SIG-M5 (cell line): Measurements from ENCODE around the gene HEXIM2.
"Not testable (repeated sequence)": the region's sequence is repeated elsewhere in the genome, so short reads cannot be mapped to it uniquely, and the experiment has no call there.

ENCODE experiments used
- DNase-seq: peaks from one replicate; lab custom pipeline; 2025; lab: John Stamatoyannopoulos, UW

The HEXIM2 gene, protein sequence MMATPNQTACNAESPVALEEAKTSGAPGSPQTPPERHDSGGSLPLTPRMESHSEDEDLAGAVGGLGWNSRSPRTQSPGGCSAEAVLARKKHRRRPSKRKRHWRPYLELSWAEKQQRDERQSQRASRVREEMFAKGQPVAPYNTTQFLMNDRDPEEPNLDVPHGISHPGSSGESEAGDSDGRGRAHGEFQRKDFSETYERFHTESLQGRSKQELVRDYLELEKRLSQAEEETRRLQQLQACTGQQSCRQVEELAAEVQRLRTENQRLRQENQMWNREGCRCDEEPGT

DNA sequence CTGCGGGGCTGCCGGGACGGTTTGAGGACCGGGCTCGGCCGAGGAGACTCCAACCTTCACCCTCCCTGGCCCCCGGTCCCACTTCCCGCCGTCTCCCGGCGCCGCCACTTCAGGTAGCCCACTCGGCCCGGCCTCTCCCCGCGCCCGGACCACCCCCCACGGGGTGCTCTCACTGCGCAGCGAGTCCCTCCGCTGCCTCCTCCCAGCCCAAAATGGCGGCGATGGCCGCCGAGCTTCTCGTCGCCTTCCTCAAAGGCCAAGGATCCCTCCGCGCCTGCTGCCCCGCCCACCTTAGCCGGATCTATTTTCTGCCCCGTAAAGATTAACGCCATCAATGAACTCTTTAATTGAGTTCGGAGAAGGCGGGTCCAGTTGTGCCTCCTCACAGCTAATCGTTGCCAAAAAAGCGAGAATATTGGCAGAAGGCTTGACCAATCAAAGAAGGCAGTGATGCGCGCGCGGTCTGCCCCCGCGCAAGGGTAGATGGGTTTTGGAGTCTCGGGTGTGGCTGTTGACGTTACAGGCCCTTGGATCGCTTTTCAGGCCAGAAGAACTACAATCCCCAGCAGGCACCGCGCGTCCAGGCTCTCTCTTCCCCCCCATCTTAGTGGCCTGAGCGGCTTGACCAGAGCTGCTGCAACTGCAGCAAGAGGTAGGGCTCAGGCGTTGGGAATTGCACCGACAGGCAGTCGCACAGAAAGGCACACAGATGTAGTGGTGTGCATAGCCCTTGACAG lies at the start of gene HEXIM2:
TSS of gene HEXIM2 (plus strand) at position 588 of the 737 bp plus-strand sequence. CDS start 919 bp downstream, outside the sequence.
- peak; percentile 98 for DNase-seq

DNA sequence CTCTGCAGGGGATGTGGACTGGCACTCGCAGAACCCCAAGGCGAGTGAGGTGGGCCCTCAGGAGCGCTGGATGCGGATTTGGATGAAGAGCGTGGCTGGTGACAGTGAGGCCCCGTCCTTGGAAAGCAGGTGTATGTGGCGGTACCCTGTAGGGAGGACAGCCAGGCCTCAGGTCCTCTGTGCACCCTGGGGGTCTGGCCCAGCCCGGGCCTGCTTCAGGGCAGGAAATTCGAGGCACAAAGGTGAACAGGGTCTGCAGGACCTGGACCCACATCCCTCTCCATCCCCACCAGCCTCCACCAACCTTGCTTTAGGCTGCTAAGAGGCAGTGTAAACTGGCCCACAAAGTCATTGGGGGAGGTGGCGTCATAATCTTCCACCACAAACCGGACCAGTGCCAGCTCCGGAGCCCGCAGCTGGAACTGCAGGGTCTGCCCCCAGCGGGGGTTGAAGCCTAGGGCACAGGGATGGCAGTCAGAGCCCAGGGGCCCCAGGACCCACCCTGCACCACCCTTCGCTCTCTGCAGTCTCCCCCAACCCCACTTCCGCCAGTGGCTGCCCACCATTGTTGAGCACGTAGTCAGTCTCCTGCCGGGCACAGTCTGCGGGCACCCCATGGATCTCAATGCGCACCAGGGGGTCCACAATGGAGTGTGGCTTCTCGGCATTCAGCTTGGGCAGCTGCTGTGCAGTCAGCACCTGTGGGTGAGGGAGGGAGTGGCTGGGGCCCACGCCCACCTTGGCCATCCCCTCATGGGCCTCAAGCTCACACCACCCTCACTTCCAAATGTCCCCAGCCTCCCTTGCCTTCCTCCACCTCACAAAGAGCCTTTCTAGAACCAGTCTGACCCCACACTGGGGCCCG lies 48.9 kb upstream of the HEXIM2 start:
- no peak for DNase-seq

DNA sequence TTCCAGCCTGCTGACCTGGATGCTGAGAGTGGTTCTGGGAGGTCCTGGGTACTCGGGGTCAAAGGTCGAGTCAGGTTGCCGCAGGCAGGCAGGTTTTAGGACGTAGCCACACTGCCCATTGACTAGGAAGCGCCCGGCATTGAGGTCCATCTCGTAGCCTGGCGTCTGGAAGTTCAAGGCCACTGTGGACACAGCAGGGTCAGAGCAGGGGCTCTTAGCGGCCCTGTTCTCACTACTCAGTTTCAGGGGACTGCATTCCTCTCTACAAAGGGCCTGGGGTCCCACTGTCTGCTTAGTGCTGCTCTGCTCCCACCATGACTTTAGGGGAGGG lies 48.3 kb upstream of the HEXIM2 start:
- DNase-seq, result no peak

DNA sequence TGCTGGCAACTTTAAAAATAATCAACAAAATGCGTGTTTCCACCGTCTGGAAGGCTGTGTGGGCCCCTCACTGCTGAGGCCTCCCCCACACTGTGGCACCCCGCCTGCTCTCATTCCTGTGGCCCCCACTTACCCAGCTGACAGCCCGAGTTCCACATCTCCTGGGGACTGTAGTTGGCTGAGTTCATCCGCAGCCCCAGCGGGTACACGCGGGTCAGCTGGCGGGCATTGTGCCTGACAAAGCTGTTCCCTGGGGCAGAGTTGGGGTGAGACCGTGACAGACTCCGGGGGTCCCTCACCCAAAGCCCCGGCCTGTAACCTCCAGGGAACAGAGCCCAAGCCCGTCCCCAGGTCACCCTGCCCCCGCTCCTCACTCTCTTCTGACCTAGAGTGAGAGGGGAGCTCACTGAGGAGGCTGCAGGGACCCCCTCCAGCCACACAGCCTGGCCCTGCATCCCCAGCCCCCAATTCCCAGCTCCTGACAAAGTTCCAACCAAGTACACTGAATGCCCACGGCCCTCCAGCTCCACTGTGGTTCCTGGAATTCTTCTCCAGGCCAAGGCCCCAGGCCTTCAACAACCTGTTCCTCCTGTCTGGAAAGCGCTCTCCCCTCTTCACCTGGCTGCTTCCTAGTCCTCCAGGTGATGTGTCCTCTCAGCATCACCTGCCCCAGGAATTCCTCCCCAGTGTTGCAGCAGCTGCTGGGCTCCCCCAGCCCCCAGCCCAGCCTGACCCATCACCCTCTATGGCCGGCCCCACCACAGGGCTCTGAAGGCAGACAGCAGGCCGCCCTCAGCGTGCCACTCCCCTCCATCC lies 47.4 kb upstream of the HEXIM2 start:
- DNase-seq, result no peak

DNA sequence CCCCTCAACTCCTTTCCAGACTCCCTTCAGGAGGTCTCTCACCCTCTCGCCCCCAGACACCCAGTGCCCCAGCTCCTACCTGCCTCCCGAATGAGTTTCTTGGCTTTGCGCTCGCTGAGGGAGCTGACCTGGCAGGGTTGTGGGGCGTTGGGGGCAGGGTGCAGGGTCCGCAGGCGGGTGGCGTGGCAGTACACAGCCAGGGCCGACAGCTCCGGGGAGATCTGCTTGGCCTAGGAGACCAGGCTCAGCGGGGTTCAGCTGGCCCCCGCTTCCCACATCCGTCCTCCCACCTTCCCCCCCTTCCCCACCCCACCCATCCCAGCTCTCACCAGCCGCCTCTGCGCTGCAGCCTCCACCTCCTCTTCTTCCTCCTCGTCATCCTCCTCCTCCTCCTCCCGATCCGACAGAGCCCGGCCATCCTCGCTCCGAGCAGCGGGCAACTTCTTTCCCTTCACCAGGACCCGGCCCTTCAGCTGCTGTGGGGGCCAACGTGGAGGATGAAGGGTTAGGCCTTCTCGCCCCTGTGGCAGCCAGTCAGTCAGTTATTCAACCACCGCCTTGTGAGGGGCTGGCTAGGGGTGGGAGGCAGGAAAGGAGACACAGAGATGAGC lies 46.6 kb upstream of the HEXIM2 start:
- no peak for DNase-seq

DNA sequence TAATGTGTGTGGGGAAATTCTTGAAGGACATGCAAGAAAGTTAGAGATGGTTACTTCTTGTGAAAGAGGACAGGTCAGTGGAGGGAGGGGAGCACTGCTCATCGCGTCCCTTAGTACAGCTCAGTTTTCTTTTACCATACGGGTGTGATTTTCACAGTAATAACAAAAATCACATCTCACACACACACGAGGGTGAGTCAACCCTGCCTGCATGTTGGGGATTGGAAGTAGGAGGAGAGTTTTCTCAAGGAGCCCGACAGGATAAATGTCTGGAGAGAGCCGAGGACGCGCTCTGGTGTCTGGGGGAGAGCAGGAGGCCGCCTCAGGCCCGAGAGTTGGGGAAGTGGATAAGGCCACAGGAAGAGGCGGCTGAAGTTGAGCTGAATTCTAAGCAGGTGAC lies 45.8 kb upstream of the HEXIM2 start:
- DNase-seq, result no peak

DNA sequence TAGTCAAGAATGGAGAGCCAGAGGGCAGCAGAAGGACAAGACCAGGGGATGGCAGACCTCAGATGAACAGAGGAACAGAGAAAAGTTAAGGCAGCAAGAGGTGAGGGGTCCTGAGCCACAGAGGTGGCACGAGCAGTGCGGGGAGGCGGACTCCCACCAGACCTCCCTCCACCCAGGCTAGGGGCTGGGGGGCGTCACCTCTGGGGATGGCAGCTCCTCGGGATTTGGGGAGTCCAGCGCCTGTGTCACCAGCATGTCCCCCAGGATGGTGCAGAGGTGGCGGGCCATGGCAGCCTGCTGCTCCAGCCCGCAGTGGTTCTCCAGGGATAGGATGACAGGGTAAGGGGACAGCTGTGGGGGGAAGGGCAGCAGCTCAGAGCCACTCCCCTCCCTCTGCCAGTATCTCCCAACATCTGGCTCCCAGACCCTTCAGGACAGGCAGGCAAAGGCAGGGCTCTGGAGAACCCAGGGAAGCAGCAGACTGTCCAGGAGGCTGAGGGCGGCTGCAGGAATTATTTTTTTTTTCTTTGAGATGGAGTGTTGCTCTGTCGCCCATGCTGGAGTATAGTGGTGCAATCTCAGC lies 45.1 kb upstream of the HEXIM2 start:
- no peak for DNase-seq

DNA sequence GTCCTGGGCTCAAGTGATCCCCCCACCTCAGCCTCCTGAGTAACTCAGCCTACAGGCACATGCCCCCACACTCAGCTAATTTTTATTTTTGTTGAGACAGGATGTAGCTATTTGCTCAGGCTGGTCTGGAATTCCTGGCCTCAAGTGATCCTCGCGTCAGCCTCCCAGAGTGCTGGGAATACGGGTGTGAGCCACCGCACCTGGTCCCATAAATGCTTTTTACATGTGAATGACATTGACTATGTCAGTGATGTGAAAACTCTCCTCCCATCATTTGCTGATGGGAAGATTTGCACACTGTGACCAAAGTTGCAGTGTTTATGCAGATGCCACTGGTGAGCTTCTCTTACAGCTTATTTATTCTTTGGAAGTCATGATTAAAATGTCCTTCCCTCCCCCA lies 44.3 kb upstream of the HEXIM2 start:
- no peak for DNase-seq

DNA sequence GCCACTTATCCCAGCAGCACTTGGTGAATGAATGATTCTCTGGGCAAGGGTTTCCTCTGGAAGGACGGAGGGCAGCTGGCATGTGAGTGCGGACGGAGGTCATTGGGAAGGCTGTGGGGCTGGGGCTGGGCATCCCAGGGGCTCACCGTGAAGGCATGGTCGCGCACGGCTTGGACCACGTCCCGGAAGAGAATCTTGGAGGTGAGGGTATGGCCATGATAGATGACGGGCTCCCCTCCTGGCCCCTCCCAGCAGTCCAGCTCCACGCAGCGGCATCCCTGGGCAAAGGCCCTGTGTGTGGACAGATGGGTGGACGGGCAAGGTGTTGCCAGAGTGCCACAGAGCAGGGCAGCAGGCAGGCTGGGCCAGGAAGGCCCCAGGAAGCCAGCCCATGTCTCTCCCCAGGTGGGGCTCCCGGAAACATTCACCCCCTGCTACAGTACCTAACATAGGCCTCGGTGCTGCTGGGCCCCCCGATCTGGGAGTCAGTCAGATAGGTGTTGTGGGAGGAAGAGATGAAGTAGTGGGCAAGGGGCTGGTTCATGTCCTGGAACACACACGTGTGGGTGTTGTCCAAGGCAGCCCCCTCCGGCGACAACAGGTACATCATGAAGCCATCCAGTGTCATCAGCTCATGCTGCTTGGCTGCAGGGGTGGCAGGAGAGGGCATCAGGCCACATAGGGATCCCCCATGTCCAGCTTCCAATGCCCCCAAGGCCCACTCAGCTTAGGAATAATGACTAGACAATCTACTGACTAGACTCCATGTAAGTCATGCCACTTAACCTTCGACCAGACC lies 43.6 kb upstream of the HEXIM2 start:
- no peak for DNase-seq

DNA sequence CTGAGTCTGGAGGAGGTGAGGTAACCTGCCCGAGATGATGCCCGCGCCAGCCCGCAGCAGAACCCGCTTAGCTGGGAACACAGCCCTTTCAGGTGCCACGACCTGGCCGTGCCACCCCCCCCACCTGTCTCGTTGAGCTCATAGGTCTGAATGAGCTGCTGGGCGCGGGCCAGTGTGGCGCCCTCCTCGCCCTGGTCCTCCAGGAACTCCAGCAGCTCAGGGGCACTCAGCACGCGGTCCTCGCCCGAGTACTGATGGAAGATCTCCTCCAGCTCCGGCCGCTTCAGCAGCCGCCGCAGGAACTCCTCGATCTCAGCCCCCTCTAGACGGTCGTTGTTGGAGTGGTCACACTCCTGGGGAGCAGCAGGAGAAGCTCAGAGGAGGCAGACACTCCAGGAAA lies 43.0 kb upstream of the HEXIM2 start:
- no peak for DNase-seq

DNA sequence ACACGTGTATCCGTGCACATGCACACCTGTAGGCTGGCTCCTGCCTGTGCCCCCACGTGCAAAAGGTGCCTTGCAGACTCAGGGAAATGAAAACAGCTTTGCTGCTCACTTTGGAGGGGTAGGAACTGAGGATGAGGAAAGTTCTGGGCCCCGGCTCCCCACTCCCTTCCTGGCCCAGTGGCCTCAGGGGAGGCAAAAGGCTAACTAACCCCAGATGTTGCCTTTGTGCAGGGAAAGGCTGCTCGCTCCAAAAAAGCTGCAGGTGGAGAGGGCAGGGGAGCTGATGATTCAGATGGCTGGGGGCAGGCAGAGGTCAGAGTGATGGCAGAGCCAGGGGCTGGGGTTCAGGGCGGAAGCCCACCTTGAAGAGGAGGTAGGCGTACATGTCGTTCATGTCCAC lies 41.7 kb upstream of the HEXIM2 start:
- DNase-seq, result no peak

DNA sequence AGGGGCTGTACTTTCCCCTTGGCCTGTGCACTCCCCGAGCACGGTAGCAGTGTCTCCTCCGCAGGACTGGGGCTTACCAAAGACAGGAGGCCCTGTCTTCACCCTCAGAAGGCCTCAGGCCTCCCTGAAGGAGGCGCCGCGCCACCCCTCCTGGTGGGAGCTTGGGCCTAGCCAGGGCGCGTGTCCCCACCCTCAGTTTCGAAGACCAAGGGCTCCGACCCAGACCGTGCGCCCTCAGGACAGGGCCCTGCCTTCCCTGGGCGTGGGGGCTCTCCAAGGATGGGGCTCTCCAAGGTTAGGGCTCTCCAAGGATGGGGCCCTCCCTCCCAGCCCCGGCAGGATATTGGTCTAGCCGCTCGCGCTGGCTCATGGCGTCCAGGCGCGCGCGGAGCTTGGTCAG lies 41.1 kb upstream of the HEXIM2 start:
- DNase-seq, result no peak

DNA sequence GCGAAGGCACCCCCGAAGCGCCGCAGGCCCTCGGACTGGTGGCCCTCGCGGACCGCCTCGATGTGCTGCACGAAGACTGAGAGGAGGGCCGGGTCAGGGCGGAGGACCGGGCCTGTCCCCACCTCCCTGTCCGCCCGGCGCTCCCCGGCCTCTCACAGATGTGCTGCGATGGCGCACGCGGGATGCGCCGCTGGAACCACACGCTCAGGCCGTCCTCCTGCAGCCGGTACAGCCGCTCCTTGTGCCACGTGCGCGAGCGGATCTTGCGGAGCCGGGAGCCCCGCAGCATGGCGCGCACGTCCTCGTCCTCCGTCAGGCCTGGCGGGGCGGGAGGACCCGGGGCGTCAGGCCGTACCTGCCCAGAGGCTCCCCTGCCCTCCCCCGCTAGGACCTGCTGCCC lies 40.6 kb upstream of the HEXIM2 start:
- DNase-seq, result no peak

DNA sequence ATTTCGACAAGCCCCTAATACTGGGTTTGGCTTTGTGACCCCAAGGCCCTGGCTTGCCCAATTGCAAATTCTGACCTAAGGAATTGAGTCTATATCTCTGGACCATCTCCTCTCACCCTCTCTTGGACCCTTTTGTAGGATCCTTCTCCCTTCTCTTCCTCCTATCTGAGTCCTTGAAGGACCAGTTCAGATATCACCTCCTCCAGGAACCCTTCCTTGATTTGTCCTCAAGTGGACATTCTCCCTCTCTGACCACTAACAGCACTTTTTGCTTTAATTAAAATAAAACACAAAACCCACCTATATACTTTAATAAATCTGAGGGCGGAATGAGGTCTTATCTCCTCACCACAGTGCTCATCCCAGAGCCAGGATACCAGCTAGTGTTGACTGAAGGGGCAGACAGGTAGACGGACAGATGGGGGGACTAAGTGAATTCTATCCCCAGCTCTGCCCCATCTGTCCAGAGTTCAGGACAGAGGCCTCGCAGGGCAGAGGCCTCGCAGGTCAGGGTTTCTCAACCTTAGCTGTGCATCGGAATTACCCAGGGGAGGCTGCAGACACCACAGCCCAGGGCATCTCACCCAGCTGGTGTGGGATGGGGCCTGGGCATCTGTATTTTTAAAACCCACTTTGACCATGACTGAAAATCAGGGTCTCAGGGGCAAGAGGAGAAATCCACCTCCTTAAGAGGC lies 38.5 kb upstream of the HEXIM2 start:
- no peak for DNase-seq

DNA sequence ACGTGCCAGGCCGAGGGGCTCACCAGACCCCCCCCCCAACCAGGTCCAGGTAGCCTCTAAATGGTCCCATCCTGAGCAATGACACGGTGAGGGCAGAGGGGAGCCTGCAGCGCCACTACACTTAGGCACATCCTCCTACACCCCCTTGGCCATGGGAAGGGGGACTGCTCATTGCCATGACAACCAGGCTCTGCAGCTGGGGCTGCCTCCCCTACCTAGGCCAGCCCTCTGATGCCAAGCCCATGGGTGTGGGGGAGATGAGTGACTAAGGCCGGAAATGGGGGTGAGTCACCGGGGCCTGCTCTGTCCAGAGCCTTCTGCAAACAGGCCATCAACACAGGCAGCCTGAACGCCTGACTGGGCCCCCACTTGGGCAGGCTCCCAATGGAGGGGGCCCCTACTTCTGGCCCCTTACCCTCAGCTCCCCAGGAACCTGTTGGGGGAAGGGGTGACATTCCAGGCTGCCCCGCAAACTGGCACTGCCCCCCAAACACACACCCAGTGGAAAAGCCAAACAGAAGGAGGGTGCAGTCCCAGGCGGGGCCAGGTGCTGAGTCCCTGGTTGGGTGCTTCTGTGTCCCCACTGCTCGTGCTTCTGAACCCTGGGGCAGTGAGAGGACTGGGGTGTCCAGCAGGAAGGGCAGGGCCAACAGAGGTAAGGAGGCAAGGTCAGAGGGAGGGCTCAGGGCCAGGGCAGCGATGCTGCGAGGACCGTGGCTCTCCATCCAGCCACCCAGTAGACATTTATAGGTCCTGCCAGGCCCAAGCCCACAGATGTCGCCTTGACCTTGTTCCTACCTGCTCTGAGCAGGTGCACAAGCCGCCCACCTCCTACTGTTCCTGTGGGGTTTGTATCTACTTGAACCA lies 37.5 kb upstream of the HEXIM2 start:
- DNase-seq, result no peak

DNA sequence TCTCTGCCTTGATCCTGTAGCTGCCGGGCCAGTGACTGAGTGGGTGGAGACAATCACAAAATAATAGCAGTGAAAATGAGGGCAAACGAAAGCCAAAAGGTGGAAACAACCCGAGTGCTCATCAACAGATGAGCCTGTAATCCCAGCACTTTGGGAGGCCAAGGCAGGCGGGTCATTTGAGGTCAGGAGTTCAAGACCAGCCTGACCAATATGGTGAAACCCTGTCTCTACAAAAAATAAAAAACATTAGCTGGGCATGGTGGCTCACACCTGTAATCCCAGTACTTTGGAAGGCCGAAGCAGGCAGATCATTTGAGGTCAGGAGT lies 36.9 kb upstream of the HEXIM2 start:
- not testable (repeated sequence) for DNase-seq

DNA sequence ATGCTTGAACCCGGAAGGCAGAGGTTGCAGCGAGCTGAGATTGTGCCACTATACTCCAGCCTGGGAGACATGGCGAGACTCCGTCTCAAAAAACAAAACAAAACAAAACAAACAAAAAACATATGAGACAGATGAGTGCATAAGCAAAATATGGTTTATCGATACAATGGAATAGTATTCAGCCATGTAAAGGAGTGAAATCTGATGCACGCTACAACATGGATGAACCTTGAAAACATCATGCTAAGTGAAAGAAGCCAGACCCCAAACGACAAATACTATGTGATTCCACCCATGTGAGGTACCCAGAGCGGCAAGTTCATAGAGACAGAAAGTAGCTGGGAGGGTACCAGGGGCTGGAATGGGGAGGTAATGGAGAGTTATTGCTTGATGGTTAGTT lies 36.2 kb upstream of the HEXIM2 start:
- no peak for DNase-seq

DNA sequence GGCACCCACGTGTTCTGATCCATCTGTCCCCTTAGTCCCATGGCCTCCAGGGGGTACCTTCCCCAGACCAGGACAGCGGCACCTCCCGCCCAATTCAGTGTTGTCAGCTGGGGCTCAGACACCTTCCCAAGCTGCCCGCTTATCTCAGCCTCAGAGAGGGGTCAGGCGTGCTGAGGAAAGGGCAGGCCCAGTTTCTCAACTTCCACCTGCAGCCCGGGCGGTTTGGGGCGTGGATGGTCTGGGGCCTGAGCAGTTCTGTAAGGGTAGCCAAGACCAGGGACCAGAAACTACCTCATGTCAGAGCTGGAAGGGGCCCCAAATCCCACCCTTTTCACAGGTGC lies 34.5 kb upstream of the HEXIM2 start:
- no peak for DNase-seq
